Stimulated activated CD8-positive, alpha-beta memory T cell treated with anti-CD3 and anti-CD28 coated beads, Interleukin-15, amount 100 ng/mL, for 1 hour (primary cell): ENCODE data around the gene AGPAT2.
"Not testable (repeated sequence)": the region's sequence is repeated elsewhere in the genome, so short reads cannot be mapped to it uniquely, and the experiment has no call there.

Experiments used
- DNase-seq: peaks from one replicate; pipeline ENCODE4 v3.0.0-alpha.2; 2020; ENCODE audit warnings: low read depth

AGPAT2 gene

DNA sequence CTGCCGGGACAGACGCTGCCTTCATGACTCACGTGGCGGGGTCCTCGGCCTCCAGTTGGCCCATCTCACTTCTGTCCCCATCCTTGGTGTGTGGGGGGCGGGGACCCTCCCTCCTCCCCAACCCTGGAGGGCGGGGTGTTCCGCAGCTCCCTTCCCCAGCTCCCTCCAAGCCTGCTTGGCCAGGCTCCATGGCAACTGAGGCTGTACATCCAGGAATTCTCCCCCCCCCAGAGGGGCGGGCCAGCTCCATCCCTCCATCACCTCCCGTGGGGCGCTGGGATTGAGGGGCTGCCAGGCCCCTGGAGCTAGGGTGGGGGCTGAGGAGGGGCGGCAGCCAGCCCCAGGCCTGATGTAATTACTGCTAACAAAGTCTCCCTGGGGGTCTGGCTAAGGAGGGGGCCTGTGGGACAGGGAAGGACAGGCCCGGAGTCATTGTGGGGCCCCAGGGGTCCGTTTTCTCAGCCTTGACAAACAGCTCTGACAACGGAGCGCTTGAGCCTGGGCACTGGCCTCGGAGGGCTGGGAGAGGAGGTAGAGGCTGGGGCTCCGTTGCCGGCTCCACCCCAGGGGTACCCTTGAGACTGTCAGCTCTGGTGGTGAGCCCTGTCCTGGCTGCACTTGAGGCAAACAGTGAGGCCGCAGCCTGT, 33.1 kb upstream of the AGPAT2 start:
- no peak for DNase-seq

DNA sequence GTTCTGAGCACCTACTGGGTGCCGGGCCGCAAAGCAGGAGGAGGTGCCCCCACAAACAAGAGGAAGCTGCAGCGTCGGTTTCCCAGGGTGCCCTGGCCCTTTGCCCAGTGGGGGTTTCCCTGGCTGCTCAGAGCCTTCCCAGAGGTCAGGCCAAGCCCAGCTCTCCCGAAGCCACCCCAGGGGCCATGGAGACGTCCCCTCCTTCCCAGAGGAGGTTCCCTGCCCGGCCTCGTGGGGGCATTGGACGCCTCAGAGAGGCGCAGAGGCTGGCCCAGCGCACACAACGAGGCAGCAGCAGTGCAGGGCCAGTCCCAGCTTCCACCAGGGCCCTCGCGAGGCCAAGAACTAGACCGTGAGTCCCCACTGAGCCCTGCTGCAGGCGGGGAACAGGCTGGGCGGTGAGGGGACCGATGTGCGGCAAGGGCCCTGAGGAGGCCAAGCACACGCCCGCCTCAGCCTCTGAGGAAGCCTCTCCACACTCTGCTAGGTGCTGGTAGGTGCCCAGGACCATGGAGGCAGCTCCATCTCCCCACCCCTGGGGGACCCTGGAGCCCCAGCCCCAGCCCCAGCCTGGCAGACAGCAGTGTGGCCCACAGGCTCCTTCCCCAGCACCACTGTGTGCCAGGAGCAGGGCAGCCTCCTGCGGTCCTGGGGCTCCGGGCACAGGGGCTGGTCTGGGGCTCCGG, 32.1 kb upstream of the AGPAT2 start:
- no peak for DNase-seq

- DNase-seq: no peak
Observed at GRCh38 chr9:136718345-136719194, 31.3 kb upstream of the AGPAT2 start.

DNA sequence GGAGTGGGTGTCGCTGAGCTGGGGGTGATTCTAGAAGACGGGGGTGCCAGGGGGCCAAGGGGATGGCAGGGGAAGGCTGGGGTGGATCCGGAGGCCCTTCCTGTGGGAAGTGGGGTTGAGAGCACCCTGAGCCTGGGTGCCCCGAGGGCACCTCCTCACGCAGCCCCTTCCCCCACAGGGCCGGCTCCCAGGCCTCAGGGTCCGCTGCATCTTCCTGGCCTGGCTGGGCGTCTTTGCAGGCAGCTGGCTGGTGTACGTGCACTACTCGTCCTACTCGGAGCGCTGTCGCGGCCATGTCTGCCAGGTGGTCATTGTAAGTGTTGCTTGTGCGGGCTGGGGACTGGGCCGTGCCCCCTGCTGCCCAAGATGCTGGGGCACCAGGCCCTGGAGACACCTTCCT, 30.1 kb upstream of the AGPAT2 start:
- DNase-seq: no peak

GRCh38 chr9:136714893-136715274, 27.6 kb upstream of the AGPAT2 start:
- no peak for DNase-seq

DNA sequence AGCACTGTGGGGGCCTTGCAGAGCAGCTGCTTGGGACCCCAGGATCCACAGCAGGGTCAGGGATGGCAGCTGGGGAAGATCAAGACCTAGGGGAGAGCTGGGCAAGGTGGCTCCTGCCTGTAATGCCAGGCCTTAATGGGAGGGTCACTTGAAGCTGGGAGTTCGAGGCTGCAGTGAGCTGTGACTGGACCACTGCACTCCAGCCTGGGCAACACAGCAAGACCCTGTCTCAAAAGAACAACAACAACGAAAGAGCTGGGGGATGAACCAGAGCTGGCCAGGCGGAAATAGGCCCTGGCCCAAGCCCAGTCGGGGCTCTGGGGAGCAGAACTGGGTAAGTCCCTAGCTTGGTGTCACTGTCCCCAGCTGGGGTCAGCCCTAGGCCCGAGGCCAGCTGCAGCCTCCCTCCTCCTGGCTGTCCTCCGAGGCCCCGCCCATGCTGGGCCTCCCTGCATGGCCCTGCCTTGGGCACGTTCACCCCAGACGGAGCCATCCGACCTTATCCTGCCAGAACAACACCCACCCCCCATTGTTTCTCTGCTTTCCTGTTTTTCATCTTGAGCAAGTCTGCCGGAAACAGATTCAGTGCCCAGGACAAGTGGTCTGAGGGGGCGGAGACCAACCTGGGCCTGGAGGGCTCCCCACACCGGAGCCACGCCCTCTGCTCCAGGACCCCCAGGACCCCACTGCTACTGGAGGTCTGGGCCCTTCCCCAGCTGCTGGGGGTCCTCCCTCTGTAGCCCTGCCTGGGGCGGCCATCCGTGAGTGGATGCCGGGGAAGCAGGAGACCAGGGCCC, 27.0 kb upstream of the AGPAT2 start:
- no peak for DNase-seq

DNA sequence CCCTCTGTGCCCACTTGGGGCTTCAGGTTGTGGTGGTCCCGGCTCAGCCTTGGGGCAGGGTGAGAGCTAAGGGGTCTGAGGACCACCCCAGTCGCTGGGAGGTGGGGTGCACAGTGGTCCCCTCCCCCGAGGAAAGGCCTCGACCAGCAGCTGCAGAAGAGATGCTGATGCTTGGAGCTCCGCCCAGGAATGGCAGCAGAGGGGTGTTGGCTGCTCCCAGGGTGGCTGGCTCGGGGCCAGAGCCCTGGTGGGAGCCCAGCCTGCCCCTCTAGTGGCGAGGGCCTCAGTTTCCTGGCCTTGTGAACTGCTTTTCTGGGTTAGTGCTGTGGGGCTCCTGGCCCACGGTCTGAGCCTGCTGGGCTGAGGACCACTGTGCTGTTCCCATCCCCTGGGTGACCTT, 26.3 kb upstream of the AGPAT2 start:
- DNase-seq: no peak

DNA sequence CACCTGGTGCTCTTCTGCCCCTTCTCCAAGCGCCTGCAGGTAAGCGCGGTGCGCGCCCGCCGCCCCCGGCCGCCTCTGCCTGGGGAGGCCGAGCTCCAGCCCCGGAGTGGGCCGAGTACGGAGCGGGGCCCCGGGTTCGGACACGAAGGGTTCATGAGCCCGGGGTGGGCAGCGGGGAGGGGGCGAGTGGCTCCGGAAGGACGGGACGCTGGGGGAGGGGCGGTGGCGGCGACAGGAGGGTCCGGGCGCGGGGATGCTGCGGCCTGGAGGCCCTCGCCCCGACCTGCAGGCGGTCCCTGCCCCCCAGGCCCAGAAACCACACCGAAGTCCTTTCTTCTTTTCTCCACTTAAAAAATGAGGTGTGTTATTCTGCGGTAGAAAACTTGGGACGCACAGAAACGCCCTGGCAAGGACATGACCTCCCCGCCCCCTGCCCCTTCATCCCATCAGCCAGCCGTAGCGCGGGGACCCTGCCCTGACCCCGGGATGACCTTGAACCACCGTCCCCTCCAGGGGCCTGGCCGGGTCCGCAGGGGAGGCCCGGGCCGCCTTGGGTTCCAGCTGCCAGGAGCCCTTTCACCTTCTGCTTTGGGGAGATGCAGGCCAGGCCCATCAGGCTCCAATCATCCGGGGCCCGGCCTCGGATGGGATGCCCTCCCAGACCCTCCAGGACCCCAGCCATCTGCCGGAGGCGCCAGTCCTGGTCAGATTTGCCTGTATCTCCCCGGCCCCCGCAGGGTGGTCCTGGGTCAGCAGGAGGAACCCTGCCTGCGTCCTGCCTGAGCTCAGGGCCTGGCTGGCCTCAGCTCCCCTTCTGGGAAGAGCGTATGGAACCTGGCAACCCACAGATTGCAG, 25.7 kb upstream of the AGPAT2 start:
- DNase-seq: no peak

- DNase-seq: no peak
Observed at GRCh38 chr9:136711751-136712689, 24.8 kb upstream of the AGPAT2 start, which contains the start of gene DIPK1B. Gene DIPK1B, plus strand, starts transcription at chr9:136712572. Its CDS starts 94 bp downstream, at chr9:136712666.

DNA sequence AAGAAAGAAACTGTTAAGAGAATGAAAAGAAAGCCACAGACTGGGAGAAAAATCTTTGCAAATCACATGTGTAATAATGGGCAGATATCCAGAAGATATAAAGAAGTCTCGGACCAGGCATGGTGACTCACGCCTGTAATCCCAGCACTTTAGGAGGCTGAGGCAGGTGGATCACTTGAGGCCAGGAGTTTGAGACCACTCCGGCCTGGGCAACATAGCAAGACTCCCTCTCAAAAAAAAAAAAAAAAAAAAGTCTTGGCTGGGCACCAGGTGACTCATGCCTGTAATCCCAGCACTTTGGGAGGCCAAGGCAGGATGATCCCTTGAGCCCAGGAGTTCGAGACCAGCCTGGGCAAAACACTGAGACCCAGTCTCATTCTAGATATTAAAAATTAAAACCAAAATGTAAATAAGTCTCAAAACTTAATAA, 24.0 kb upstream of the AGPAT2 start:
- not testable (repeated sequence) for DNase-seq

DNA sequence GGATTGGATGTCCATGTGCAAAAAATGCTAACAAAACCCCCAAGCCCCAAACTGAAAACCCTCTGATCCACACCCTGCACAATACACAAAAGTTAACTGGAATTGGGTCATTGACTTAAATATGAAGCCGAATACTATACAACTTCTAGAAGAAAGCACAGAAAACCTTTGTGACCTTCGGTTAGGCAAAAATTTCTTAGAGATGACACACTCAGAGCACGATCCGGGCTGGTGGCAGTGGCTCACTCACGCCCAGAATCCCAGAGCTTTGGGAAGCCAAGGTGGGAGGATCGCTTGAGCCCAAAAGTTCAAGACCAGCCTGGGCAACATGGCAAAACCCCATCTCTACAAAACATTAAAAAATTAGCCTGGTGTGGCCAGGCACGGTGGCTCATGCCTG, 23.3 kb upstream of the AGPAT2 start:
- no peak for DNase-seq

DNA sequence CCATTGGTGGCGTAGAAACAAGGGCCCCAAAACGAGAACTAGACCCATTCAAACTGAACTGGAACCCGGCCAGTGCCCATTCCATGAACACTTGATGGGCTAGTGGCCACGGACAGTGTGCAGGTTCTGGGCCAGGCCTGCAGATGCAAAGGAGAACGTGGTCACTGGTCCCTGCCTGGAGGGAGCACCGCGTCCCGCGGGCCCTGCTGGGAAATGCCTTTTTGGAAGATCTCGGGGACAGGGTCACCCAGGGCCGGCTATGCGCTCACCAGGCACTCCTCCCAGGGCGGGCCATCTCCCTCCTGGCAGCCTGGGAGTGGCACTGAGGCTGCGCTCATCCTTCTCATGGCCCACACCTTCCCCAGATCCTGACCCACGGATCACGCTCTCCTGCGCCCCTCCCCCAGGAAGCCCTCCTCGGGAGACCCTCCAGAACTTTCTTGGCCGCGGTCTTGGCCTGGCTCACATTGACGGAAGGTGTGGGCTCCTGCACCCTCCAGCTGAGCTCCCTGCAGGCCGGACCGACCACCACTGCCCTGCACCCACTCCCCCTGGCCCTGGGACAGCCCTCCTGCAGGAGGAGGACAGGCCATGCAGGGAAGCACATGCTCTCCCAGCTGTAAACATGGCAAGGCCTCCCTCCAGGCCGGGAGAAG, 22.3 kb upstream of the AGPAT2 start:
- DNase-seq: no peak

DNA sequence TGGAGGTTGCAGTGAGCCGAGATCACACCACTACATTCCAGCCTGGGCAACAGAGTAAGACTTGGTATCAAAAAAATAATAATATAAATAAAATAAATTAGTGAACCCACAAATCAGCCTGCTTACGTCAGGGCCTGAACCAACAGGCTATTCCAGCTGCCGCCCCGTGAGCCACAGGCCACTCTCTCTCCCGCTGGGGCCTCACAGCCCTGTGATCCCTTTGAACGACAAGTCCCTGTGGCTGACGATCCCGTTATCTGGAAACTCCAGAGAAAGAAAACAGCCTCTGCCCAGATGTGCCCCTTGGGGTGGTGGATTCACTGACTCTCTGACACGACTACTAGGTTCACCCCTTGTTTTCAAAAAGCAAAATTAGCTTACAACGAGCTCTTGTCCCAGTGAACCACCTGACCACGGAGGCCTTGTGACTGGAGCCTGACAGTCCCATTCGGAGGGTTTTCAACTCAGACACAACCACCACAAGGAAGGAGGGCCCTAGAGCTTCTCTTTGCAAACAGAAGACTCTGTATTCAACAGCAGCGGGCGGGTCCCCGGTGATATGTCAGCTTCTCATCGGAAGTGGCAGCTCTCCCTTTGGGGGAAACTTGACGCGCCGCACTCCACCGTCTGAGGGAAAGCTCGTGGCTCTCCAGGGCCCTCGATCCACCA, 20.7 kb upstream of the AGPAT2 start:
- no peak for DNase-seq

DNA sequence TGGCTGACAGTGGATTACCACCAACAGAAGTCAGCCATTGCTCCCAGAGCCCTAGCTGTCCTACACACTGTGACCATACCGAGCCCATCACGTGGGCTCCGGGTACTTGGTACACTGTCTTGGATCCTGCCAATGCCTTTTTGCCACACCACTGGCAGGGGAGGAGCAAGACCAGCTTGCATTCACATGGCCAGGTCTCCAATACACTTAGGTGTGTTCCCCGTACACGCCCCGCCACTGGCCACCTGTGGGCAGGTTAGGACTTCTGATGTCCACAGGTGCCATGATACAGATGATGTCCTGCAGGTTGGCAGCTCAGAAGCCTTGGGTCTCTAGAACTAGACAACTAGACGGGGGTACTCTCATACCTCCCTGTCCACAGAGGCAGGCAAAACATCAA, 19.8 kb upstream of the AGPAT2 start:
- no peak for DNase-seq

DNA sequence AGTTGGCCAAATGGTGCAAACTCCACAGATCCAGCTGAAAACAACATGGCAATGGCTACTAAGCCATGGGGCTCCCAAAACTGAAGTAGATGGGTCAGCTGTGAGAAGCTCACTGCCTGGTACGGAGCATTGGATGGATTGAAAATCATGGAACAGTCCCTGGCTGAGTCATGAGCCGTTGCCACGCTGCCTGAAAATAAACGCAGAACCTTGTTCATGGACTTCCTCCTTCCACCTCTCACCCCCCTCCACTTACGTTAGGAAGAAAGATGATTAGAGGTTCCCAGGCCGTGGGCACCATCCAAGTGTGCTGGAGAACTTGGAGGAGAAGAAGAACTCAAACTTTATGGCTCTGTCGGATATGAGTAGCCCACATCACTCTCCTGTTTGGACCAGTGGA, 18.3 kb upstream of the AGPAT2 start:
- DNase-seq: no peak

- not testable (repeated sequence) for DNase-seq
Observed at GRCh38 chr9:136704741-136705140, 17.5 kb upstream of the AGPAT2 start.

GRCh38 chr9:136703276-136703860, 16.1 kb upstream of the AGPAT2 start:
- DNase-seq: no peak

DNA sequence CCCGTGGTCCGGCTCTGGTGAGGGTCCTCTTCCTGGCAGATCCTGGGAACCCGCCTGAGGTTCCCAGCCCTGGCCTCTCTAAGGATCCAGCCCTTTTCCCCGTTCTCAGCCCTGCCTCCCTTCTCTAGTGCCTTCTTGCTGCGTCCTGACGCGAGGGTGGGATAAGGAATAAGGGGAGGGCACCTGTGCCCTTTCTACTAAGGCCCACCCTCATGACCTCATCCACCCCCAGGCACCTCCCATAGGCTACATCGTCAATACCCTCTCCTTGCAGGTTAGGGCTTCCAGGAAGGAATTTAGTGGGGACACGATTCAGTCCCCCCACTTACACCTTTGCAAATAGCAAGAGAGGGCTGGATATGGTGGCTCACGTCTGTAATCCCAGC, 14.4 kb upstream of the AGPAT2 start:
- DNase-seq: no peak
